NCI-H226 (cell line): Measurements from ENCODE around the gene CDH23.

Experiments used
- DNase-seq: peaks from one replicate; pipeline ENCODE4 v3.0.0-alpha.2; 2015

The CDH23 gene

DNA sequence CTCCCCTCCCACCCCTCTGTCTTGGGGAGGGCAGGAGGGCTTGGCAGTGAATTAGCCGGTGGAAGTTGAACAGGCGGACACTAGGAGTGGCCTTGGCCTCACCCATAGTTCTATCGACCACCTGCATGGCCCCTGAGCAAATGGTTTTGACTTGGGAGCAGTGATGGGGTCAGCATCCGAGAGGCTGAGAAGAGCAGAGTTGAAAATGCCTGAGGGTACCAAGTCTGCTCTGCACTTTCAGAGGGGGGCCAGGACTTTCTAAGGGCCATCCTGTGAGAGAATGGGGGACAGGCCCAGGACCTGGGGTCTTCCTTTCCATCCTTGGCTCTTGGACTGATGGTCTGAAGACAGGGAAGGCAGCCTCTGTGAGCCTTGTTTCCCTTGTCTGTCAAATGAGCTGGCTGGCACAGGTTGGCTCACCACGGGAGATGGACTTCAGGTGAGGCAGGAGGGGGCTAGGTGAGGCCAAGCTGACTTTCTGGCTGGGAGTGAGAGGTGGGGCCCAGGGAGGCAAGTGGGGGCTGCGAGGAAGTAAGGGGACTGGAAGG is 29.4 kb downstream of the CDH23 start:
- DNase-seq: no peak

DNA sequence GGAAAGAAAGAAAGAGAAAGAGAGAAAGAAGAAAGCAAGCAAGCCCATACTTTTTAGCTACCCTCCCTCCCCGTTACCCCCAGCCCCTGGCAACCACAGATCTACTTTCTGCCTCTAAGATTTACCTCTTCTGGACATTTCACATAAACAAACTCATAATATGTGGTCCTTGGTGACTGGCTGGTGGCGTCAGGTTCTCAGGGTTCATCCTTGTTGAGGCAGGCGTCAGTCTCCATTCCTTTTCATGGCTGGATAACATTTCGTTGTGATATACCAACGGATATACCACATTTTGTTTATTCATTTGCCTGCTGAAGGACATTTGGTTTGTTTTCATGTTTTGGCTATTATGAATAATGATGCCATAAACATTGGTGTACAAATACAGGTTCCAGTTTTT is 30.5 kb downstream of the CDH23 start:
- DNase-seq: no peak

DNA sequence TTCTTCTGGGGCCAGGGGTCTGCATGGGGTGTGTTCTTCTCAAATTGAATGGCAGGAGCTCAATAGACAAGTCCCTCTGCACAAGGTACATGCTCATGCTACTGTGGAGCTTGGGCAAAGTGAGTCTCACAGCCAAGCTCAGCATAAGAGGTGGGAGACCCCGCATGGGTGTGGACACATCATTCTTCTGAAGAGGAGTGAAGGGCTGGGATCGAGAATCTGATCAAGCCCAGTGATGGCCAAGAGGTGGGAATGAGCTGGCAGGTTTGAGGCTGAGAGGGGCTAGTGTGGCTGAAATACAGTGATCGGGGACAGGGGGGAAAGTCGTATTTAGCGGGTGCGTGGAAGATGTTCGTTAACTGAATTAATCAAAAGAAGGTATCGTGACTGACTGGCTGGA is 32.6 kb downstream of the CDH23 start:
- DNase-seq: no peak

DNA sequence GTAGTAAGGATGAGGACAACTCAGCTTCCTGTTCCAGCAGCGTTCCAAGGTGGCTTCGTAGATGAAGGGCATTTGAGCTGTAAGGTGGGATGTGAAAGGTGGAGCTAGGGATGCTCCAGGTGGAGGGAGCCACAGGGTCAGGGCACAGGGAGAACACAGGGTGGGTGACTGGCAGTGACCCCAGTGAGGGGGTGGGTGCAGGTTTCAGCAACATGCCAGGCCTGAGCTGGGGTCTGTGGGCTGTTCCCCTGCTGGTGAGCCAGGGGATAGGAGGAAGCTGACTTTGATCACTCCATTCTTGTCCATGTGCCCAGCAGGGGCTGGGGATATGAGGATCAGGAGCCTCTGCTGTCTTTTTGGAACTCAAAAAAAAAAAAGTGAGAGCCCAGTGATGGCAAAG is 33.2 kb downstream of the CDH23 start:
- DNase-seq: no peak

DNA sequence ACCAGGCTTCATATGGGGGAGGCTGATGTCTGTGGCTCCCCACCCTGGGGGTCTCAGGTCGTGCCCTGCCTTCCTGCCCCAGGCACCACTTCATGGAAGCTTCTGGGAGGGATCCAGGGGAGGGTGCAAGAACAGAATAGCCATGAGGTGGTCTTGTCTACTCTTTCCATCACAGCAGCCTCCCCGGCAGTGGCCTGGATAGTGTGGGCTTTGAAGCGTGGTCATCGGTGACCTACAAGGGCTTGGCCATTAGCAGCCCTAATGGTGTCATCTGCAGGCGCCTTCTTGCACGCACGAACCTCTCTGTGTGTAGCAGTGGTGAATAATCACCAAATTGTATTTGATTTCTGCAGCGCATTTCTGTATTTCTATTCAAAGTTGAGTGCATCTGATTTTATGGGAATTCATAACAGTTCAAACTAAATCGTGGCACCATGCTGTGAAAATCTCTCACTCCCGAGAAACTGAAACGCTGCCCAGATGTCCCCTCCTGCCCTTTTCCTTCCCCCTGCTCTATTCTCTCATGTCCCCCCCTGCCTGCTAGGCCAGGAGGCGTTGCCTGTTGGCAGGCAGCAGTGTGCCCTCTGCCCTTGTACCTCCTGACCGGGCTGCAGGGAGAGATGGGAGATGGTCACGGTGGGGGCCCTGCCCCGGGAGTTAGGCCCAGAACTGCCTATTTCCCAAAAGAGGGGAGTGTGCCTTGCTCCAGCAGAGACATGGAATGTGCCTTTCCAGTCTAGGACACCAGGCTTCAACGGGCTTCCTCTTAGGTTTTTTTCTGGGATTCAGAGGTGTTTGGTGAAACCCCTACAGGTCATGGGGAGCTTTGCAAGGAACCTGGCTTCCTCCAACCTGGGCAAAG is 34.8 kb downstream of the CDH23 start:
- no peak for DNase-seq

DNA sequence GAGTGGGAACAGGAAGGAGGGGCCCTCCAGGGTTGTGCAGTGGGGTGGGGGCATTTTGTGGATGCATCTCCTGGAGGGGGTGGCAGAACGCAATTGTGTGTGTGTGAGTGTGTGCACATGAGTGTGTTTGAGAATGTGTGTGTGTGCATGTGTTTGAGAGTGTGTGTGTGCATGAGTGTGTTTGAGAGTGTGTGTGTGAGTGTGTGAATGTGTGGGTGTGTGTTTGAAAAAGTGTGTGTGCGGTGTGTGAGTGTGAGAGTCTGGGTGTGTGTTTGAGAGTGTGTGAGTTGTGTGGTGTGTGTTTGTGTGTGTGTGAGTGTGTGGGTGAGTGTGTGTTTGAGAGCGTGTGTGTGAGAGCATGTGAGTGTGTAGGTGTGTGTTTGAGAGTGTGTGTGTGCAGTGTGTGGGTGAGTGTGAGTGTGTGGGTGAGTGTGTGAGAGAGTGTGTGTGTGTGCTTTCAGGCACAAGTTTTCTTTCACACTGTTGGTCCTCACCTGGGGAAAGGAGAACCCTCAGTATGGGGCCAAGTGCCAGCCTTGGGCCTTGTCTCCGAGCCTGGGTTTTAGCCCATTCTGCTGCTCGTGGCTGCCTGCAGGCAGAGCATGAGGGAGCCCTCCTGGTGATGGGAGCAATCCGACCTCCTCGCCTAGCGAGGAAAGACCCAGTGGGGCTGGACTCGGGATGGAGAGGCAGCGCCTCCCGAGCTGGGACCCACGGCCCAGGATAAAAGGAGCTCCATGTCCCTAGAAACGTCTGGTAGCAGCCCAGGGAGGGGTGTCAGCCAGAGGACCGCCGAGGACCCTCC is 35.6 kb downstream of the CDH23 start:
- DNase-seq: no peak

DNA sequence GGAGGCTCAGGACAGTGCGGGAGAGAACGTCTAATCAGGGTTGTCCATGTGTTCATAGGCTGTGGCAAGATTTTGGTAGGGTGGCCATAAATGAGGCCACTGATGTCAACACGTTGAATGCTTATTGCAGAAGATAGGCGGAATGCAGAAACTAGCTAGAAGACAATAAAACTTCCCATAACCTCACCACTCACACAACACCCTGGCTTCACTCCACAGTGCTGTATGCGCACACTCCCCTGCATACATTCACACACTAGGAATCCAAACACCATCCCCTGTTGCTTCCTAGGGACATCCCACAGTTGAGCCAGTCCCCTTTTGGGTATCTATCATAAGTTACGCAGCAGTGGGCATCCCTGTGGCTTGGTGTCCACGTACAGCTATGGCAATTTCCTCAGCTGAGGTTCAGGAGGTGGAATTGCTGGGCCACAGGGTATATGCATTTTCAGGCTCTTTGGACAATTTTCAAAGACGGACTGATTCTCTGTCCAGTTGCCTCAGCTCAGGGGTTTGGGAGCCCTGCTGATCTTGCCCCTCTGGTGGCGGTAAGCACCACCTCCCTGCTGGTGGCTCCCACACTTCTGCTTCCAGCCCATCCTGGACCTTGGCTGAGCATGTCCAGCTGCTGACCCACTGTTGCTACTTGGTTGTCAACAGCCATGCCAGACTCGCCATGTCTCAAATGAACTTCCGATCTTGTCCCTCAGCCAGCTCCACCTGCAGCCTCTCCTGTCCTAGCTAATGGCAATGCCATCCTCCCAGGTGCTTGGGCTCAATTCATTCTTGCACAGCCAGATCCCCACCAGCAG is 36.4 kb downstream of the CDH23 start:
- no peak for DNase-seq

DNA sequence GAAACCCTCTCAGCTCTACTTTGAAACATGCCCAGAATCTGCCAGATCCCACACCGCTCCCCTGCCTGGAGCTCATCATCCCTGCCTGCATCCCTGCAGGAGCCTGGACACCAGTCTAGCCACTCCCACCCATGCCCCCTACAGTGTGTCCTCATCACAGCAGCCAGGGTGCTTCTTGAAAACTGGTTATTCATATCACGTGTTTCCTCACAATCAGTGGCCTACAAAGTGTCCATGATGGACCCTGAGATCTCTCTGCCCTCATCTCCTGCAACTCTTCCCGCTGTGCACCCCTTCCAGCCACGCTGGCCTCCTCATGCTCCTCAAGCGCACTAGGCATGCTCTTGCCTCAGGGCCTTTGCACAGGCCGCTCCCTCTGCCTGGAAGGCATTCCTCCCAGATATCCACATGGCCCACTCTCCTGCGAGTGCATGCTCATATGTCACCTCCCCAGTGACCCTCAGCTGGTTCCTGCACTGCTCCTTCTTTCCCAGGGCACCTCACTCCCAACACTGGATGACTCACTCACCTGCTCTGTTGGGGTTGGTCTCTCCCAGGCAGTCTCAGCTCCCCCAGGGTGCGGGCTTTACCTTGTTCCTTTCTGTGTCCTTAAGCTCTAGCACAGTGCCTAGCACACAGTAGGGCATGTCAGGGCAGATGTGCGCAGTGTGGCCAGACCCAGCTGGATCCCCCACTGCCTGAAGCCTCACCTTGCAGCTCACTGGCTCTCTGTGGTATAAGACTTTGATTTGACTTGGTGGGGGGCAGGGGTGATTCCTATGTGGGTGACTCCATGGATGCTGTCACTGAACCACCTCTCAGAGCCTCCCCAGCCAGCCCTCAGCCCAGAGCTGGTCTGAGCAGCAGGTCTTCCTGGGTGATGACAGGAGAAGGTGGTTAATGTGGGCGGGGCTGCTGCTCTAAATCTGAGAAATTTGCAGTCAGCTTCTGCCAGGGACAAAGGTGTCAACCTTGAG is 37.3 kb downstream of the CDH23 start:
- DNase-seq: no peak

DNA sequence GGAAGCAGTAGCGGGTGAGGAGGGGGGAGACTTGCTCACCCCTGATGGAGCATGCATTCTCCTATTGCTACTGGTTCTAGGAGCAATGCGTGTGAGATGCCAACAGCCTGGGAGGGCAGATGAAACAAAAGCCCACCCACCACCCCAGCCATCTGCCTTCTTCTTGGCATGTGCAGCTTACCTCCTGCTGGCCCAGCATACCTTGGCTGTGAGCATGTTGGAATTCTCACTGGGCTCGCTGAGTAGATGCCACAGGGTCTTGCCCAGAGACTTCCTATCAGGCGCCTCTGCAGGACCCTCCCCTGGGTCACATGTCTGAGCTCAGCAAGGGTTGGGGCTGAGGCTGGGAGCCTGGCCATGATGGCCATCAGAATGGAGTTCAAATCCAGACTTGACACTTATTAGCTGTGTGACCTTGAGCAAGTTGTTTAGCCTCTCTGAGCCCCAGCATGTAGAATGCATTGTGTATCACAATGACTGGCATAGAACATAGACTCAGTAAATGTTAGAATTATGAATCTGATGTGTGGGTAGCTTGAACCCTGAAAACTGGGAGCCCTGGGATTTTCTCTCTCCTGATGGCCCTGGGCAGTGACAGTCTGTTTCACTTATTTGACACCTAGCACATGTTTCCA is 38.2 kb downstream of the CDH23 start:
- DNase-seq: no peak

DNA sequence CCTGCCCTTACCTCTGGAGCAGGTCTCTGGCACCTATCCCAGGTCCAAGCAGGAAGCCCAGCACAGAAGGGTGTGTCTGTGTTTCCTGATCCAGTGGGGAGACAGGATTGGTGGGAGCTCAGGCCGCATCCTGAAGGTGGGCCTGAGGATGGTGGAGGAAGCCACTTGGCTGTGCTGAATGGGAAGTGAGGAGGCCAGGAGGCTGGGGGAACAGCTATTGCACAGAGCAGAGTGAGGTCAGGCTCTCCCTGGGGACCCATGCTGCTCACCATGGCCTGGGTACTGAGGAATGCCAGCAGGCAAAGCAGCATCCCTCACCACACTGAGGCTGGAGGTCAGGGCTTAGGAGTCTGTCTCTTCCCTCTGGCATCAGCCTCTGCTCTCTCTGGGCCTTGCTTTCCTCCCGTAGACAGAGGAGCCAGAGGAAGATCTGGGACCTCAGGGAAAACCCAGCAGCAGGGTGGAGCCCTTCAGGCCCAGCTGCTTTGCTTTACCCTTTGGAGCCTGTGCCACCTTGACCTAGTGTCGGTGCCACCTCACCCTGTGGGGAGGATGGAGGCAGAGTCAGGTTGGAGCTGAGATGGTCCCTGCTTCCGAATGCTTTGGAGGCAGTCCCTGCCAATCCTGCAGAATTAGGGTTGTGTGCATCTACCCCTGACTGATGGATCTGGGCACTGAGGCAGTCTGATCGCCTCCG is 39.0 kb downstream of the CDH23 start:
- no peak for DNase-seq

DNA sequence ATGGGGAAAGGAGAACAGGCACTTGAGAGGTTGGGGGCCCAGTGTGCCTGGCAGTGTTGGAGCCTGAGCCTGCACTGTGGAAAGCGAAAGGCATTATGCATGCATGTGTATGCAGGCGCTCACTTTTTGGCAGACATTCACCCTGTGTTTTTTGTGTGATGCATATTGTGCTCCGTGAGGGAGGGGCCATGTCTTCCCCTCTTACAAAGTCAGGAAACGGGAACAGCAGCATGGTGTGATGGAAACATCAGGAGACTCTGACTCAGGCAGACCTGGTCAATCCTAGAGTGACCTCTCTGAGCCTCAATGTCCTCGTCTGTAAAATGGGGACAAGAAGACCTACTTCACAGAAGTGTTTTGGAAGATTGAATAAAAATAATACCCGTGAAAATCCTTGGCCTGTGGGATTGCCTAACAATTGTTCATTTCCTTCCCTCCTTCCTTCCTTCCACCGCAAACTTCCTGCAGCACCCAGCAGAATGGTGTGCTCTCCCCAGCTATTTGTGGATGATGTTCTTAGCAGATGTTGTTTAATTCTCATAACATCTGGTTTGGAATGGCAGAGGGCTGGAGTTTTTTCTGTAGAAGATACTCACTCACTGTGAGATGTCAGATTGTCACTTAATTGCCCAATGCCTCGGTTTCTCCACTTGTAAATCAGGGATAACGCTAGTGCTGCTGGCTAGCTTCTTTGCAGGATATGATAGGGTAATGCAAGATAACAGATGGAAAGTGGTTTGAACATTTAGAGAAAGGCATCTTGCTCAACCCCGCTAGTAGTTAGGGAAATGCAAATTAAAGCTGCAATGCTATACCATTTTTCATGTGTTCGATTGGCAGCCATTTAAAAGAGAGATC is 39.8 kb downstream of the CDH23 start:
- no peak for DNase-seq

DNA sequence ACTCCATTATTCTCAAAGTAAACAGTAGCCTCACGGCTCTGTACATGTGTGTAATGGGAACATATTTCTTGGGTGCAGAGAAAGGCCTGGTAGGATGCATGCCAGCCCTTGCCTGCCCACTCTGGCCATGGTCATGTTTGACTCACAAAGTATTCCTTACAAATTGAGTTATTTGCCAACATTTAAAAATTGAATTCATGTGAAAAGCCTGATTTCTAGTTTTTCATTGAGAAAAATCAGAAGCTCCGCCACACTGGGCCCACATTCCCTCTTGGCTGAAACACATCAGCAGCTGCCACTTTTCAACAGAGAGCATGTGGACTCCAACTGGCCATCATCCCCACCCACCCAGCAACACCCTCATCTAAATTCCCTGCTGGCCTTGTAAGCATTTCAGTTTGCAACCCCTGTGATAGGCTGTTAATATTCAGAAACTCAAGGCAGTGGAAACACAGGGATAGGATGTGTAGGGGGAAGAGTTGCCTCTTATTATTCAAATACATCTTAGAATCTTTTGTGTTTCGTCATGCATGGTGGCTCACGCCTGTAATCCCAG is 40.9 kb downstream of the CDH23 start:
- no peak for DNase-seq

DNA sequence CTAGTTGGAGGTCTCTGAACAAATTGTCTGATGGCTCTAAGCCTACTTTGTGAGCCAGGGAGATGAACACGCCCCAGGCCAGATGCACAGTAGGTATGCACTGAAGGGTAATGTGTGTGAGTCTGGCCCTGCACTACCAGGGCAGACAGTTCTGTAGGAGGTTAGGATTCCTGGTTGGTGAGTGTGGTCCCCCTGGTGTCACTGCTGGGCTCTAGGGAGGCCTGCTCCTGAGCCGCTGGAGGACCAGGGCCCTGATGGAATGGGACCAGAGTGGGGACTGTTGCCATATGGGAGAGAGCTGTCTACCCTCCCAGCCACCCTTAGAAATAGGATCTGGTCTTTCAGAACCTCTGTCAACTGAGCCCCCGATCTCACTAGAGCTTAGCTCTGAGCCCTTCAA is 42.0 kb downstream of the CDH23 start:
- no peak for DNase-seq

DNA sequence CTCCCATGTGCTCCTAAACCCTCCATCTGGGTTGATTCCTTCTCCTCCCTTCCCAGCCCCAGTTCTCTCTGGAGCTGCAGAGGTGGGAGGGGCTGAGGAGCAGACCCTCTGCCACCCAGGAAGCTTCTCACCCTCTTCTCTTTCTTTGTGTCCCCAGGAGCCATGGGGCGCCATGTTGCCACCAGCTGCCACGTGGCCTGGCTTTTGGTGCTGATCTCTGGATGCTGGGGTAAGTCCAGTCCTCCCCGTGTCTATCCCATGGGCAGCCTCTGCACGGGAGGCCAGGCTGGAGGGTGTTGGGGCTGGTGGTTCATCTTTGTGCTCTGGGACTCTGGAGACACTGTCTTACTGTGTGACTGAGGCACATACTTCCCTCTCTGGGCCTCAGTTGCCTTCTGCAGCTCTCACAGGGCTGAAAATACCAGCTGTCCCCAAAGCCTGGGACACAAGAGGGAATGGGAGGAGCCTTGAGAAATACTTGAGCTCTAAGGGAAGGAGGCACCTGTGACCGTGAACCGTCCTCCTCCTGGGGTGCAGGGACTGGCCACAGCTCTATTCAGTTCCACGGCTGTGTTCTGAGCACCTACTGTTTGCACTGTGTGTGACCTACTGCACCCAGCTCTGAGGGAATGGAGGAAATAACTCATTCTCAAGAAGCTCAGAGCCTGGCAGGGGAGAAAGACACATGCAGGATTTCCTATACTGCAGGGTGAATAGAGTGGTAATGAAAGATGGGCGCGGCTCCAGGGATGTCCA is 43.1 kb downstream of the CDH23 start:
- no peak for DNase-seq

DNA sequence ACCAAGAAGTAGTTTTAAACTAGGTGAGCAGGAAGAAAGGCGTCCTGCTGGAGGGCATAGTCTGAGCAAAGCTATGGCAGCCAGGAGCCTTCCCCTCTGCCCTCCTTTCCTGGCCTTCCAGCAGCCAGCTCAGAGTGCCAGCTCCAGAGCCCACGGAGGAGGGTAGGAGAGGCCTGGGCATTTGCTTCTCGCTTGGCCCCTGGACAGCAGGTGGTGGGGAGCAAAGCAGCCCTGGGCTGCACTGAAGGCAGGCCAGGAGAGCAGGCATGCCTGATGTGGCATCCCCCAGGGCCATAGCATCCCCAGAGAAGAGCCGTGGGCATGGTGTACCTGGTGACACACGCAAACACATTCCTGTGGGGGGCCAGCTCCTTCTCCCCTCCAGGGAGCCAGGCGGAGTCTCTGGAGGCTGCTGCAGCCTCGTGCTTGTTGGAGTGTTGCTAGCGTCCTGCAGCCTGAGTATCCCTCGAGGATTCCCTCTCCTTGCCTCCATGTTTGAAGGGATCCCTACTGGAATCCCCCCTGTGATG is 43.9 kb downstream of the CDH23 start:
- DNase-seq: no peak

DNA sequence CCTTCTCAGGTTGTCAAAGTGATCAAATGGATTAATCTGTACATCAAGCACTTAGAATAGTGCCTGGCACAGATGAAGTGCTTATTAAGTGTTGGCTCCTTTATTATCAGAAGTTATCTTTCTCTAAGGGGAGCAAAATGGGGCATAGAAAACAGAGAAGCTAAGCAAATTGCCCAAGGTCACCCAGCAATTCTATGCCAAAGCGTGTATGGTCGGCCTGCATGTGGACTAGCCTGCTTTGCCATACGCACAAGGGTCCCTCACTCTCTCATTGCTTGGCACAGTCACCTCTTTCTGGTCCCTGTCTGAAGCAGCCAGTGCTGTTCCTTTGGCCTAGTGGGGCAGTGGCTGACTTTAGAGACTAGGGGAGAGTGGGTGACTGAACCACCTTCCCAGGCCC is 45.3 kb downstream of the CDH23 start:
- DNase-seq: no peak

DNA sequence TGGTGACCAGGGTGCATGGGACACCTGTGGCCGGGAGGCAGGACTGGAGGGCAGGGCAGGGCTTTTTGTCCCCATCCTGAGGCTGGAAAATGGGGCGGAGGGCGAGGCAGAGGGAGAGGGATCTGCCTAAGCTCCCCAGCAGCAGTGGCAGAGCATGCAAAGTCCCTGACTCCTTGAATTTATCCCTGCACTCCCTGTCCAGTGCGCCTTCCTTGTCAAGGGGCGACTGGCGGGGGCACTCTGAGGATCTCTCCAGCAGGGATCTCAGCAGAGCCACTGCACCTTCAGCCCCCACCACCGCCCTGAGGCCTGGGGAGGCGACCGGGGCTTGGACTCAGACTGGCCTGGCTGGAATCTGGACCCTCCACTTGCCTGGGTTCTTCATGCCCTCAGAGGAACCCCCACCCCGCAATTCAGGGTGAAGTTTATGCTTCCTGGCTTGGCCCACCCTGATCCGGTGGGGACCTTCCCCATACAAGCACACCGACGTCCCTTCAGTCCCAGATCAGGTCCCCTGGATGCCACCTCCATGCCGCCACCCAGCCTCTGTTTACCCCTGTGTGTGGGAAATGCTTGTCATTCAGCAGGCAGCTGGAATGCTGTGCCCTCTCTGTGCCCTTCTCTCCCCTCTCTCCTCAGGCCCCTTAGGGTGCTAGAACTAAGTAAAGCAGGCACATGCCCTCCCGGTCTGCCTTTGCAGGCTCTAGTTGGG is 46.3 kb downstream of the CDH23 start:
- no peak for DNase-seq

DNA sequence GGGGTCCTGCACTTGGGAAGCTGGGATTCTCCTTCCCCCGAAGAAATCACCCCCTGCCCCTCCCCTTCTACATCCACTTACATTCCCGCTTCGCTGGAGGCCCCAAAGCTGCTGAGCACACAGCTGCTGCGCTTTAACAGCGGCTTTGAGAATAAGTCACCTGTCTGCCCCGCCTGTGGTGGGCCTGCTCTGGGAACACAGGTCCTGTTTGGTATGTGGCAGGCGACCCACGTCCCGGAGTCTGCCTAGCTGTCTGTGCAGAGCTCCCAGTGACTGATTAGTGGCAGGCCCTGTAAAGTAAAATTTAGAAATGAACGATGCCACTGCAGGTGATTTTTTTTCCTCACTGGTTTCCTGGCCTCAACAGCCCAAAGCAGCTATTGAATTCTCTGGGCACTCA is 47.0 kb downstream of the CDH23 start:
- DNase-seq: no peak
